Tibial nerve (tissue), 4 donors: ENCODE data around the gene LMBRD2.

Experiments used
- CTCF ChIP-seq, 5 experiments: fragments of 200-600 bp in 3 of 5; fragments of 450-650 bp in 2 of 5; sonication (generic) in 3 of 5; IDR thresholded peaks; one replicate each; pipeline ENCODE4 v1.5.1; 2016 to 2019; ENCODE audit warnings: antibody characterized with exemption in 5 of 5, mild to moderate bottlenecking in 3 of 5, moderate library complexity in 2 of 5
- EP300 ChIP-seq, 2 donors: sonication (generic); formaldehyde crosslinking; IDR thresholded peaks; one replicate each; pipeline ENCODE4 v1.6.1; 2017; ENCODE audit warnings: antibody characterized with exemption in 2 of 2, mild to moderate bottlenecking in 1 of 2
- POLR2A ChIP-seq, 2 donors: fragments of 450-650 bp; IDR thresholded peaks; one replicate each; pipeline ENCODE4 v1.6.1; 2017; ENCODE audit warnings: antibody characterized with exemption in 2 of 2, mild to moderate bottlenecking in 2 of 2, moderate library complexity in 2 of 2

DNA sequence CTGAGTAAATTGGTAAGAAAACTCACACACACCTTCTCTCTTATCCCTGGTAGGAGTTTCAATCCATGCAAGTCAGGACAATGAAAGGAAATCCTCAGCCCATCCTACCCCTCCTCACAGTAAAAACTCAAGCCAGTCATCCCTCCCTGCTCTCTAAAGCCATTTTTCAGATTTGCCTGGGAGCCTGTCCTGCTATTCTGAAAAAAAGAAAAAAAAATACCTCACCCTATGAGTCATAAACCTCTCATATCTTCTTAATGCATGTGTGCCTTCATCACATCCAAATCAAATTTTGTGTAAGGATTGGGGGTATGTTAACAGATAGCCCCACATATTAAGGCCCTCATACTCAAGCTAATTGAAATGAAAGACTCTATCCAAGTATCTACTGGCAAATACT, 99.1 kb downstream of the LMBRD2 start:
- TF ChIP-seq CTCF (IDR thresholded peaks at IDR 0.05) = no peak
- no peak for TF ChIP-seq POLR2A (IDR thresholded peaks at IDR 0.05)
- no peak for TF ChIP-seq EP300 (IDR thresholded peaks at IDR 0.05)
